Endothelial cell of umbilical vein (primary cell): ENCODE measurements around the gene GAB2. TPM values are rescaled to one million over a fixed set of nuclear protein-coding genes. Genes with fewer than 3 reads are reported as not detected.

ENCODE experiments used
- BruUV-seq: library from RNA; stranded (reverse); fragments of 400-500 nt; replicated peaks from 2 replicates; lab custom pipeline; 2021; lab: Mats Ljungman, UMichigan
- CTCF ChIA-PET: fragments of 300-600, 350-600 bp; sonication (Branson Sonifier 250); formaldehyde crosslinking; loops from one replicate; lab custom pipeline; 2021; ENCODE audit warnings: antibody characterized with exemption, inconsistent platforms; lab: Charles Lee
- POLR2A ChIA-PET: fragments of 300-600, 350-600 bp; sonication (Branson Sonifier 250); formaldehyde crosslinking; loops from one replicate; lab custom pipeline; 2021; ENCODE audit warnings: antibody characterized with exemption, inconsistent platforms; lab: Charles Lee
- DNase-seq: peaks from one replicate; pipeline ENCODE4 v3.0.0-alpha.2; 2011; ENCODE audit warnings: low read depth, low spot score
- FAIRE-seq: peaks from 2 replicates; lab custom pipeline; 2011; peaks lifted over from hg19 to GRCh38; lab: Jason Lieb, UNC
- H2AFZ ChIP-seq: 2 replicates; pipeline ENCODE4 v1.6.0; 2012; ENCODE audit warnings: low read depth, low read length, control low read depth, inconsistent platforms
- H3K27ac ChIP-seq: 2 replicates; pipeline ENCODE4 v1.5.1; 2011; ENCODE audit warnings: low read depth, mild to moderate bottlenecking, control low read depth, low read length, moderate library complexity; ENCODE audit not compliant: insufficient read depth
- H3K27me3 ChIP-seq, 2 experiments: 2 replicates each; pipeline versions ENCODE4 v1.6.0 to v1.6.1; 2011; ENCODE audit warnings: low read length in 2 of 2, mixed read lengths in 1 of 2; ENCODE audit not compliant: control insufficient read depth in 2 of 2, insufficient read depth in 2 of 2
- H3K36me3 ChIP-seq, 2 experiments: 2 replicates in 1 of 2; 3 replicates in 1 of 2; pipeline ENCODE4 v1.5.1; 2011; ENCODE audit warnings: low read length in 2 of 2, mild to moderate bottlenecking in 1 of 2, moderate library complexity in 1 of 2; ENCODE audit not compliant: control insufficient read depth in 2 of 2, insufficient read depth in 2 of 2; ENCODE audit errors: extremely low read depth in 1 of 2
- H3K4me1 ChIP-seq: 3 replicates; pipeline ENCODE4 v1.5.1; 2011; ENCODE audit warnings: mild to moderate bottlenecking, low read length; ENCODE audit not compliant: control insufficient read depth, insufficient read depth; ENCODE audit errors: extremely low read depth
- H3K4me2 ChIP-seq: 2 replicates; pipeline ENCODE4 v1.6.1; 2011; ENCODE audit warnings: low read length, control low read depth, mixed read lengths; ENCODE audit not compliant: insufficient read depth
- H3K4me3 ChIP-seq, 3 experiments: fragments of 200-600 bp in 1 of 3; sonication (generic), shearing (Covaris generic) in 1 of 3; replicated peaks in 1 of 3; 2 replicates each; pipeline ENCODE4 v1.5.1; 2011 to 2016; ENCODE audit warnings: control low read depth in 3 of 3, low read length in 3 of 3, mild to moderate bottlenecking in 2 of 3, inconsistent platforms in 1 of 3, low read depth in 1 of 3, moderate library complexity in 1 of 3; ENCODE audit not compliant: insufficient read depth in 1 of 3
- H3K79me2 ChIP-seq: 2 replicates; pipeline ENCODE4 v1.6.0; 2012; ENCODE audit warnings: low read length, inconsistent platforms; ENCODE audit not compliant: control insufficient read depth, insufficient read depth
- H3K9ac ChIP-seq: replicated peaks from 2 replicates; pipeline ENCODE3; 2011; ENCODE audit warnings: low read length, control low read depth; ENCODE audit not compliant: insufficient read depth; ENCODE audit errors: extremely low read depth
- H3K9me1 ChIP-seq: replicated peaks from 3 replicates; pipeline ENCODE4 v1.6.0; 2011; ENCODE audit warnings: mild to moderate bottlenecking, low read length; ENCODE audit not compliant: control insufficient read depth, insufficient read depth; ENCODE audit errors: extremely low read depth
- H3K9me3 ChIP-seq: replicated peaks from 2 replicates; pipeline ENCODE4 v1.5.1; 2012; ENCODE audit warnings: low read length, inconsistent platforms; ENCODE audit not compliant: control insufficient read depth, insufficient read depth
- H4K20me1 ChIP-seq: replicated peaks from 2 replicates; pipeline ENCODE3; 2011; ENCODE audit warnings: mild to moderate bottlenecking, low read length; ENCODE audit not compliant: control insufficient read depth, insufficient read depth; ENCODE audit errors: extremely low read depth
- JUN ChIP-seq: IDR thresholded peaks from 2 replicates; pipeline ENCODE4 v1.6.1; 2011; ENCODE audit warnings: borderline replicate concordance, low read depth; ENCODE audit not compliant: insufficient read length, insufficient read depth
- MYC ChIP-seq: IDR thresholded peaks from one replicate; pipeline ENCODE4 v1.6.1; 2011; ENCODE audit warnings: mild to moderate bottlenecking, low read depth, low read length
- POLR2AphosphoS5 ChIP-seq: IDR thresholded peaks from 2 replicates; pipeline ENCODE4 v1.6.1; 2012; ENCODE audit warnings: low read depth, mild to moderate bottlenecking, control low read depth, low read length, moderate library complexity; ENCODE audit not compliant: insufficient read depth
- dilution Hi-C: fragments of 300-500 bp; cut with MboI; formaldehyde crosslinking; loops from one replicate; pipeline ENCODE4 v1.15.0; 2019; ENCODE audit warnings: low sequenced_read_pairs; ENCODE audit not compliant: extremely low pct_ligation_motif_present
- intact Hi-C: fragments of 100-400 bp; cut with micrococcal nuclease; formaldehyde crosslinking; loops from one replicate; pipeline ENCODE4 v1.10.0; 2022
- polyA plus RNA-seq, 4 experiments: library from polyadenylated mRNA; depleted of rRNA in 3 of 4; stranded (reverse) in 3 of 4; unstranded in 1 of 4; fragments of >200 nt; gene quantifications; 2 replicates each; pipeline versions ENCODE4 v1.2.1 to v1.2.3, GENCODE V29; 2011 to 2012; ENCODE audit warnings: missing spikeins in 1 of 4
- total RNA-seq: library from RNA; stranded (reverse); gene quantifications from 2 replicates; pipeline ENCODE4 v1.2.3, GENCODE V29; 2021
- TF ChIP-seq, protein P1 (sequence below): IDR thresholded peaks from 2 replicates; pipeline ENCODE4 v1.6.1; 2011; ENCODE audit not compliant: insufficient read depth, insufficient read length
- TF ChIP-seq, protein P2 (sequence below), 2 donors: IDR thresholded peaks; 1 replicate in 1 of 2; 2 replicates in 1 of 2; pipeline ENCODE4 v1.5.1; 2011; ENCODE audit warnings: low read length in 2 of 2, mild to moderate bottlenecking in 2 of 2, moderate library complexity in 2 of 2, control low read depth in 1 of 2, inconsistent platforms in 1 of 2, low read depth in 1 of 2; ENCODE audit not compliant: insufficient read depth in 1 of 2; ENCODE audit errors: extremely low read depth in 1 of 2

The GAB2 gene
- total and polyA plus RNA-seq, 2 donors (not counting 3 experiments of a cell fraction or from before 2014, with no cell fraction given) = 19.6 to 39.6 TPM

DNA sequence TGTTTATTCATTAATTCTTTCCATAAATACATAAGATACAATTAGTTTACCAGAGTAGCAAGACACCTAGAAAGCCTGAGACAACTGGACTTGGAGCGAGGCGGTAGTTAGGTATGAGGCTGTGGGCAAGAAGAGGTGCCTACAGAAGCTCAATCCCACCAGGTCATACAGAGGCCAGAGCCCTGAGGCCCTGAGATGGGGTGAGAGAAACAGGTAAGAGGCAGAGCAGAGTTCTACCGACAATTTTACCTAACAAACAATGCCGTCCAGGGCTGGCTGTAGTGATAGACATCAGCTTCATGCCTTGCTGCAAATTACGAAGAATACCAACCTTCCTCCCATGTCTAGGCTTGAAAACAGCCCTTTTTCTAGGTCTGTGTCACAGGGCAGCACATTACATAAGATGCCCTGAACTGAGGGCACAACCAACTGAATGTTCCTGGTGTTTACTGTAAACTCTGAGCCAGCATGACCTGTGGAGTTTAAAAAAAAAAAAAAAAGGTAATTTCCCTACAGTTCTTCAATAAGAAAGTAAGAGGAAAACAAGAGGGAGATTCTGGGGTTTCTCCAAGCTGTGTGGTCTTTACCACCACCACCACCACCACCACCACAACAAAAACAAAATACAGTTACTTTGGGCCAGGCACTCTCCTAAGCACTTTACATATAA lies 105.8 kb downstream of the GAB2 start:
- CTCF ChIA-PET = interaction anchor here (0.6 to 1.9 kb wide), 2 partner anchors 245 to 253 kb away, joined by 3 to 4 read pairs; no protein-coding TSS in a partner anchor
- peaks cover 52% of the 10 kb centered on the region for H3K79me2 ChIP-seq
- no peak for DNase-seq
- H2AFZ ChIP-seq = no peak overlapping the region
- intact Hi-C loops = no loop called here
- no peaks in the 10 kb centered on the region for H3K9me3 ChIP-seq
- no peak overlapping the region for H3K4me2 ChIP-seq
- POLR2A ChIA-PET = no interaction called here
- peaks cover 2% of the 10 kb centered on the region for H4K20me1 ChIP-seq
- TF ChIP-seq, protein P1, sequence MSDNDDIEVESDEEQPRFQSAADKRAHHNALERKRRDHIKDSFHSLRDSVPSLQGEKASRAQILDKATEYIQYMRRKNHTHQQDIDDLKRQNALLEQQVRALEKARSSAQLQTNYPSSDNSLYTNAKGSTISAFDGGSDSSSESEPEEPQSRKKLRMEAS = no peak
- TF ChIP-seq POLR2AphosphoS5 (no peak), MYC (no peak), JUN (no peak)
- TF ChIP-seq, protein P2, sequence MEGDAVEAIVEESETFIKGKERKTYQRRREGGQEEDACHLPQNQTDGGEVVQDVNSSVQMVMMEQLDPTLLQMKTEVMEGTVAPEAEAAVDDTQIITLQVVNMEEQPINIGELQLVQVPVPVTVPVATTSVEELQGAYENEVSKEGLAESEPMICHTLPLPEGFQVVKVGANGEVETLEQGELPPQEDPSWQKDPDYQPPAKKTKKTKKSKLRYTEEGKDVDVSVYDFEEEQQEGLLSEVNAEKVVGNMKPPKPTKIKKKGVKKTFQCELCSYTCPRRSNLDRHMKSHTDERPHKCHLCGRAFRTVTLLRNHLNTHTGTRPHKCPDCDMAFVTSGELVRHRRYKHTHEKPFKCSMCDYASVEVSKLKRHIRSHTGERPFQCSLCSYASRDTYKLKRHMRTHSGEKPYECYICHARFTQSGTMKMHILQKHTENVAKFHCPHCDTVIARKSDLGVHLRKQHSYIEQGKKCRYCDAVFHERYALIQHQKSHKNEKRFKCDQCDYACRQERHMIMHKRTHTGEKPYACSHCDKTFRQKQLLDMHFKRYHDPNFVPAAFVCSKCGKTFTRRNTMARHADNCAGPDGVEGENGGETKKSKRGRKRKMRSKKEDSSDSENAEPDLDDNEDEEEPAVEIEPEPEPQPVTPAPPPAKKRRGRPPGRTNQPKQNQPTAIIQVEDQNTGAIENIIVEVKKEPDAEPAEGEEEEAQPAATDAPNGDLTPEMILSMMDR (IDR thresholded peaks at IDR 0.05; ENCODE audit: extremely low read depth in 1 of 2, insufficient read depth in 1 of 2, low read depth in 1 of 2, low read length in 2 of 2) = no peak
- H3K9ac ChIP-seq = no peak overlapping the region
- H3K27me3 ChIP-seq = no peaks in the 10 kb centered on the region
- no peaks in the 10 kb centered on the region for H3K36me3 ChIP-seq
- dilution Hi-C loops = no loop called here
- FAIRE-seq = no peak
- peaks cover 3% of the 10 kb centered on the region for H3K4me1 ChIP-seq
- H3K4me3 ChIP-seq = no peak overlapping the region
- no peaks in the 10 kb centered on the region for H3K9me1 ChIP-seq
- no TSS peak for BruUV-seq
- no peak overlapping the region for H3K27ac ChIP-seq
